Activated CD8-positive, alpha-beta T cell treated with anti-CD3 and anti-CD28 coated beads, Interleukin-2, amount 10 ng/mL, durations not matched to agents 7 days and 5 days (primary cell): ENCODE measurements around the gene VAT1L. TPM values are rescaled to one million over a fixed set of nuclear protein-coding genes. Genes with fewer than 3 reads are reported as not detected.
"Not testable (repeated sequence)": the region's sequence is repeated elsewhere in the genome, so short reads cannot be mapped to it uniquely, and the experiment has no call there.

Experiments
- ATAC-seq: fragments of 150-1000 bp; cut with Tn5 transposase; one replicate; pipeline ENCODE4 v1.10.0; 2021; ENCODE audit warnings: moderate library complexity
- CTCF ChIA-PET: fragments of 350-600 bp; sonication (Branson Sonifier 250); formaldehyde crosslinking; loops from one replicate; lab custom pipeline; 2021; ENCODE audit warnings: antibody characterized with exemption; lab: Charles Lee
- POLR2A ChIA-PET: fragments of 350-600 bp; sonication (Branson Sonifier 250); formaldehyde crosslinking; loops from one replicate; lab custom pipeline; 2021; ENCODE audit warnings: antibody characterized with exemption; lab: Charles Lee
- DNase-seq: peaks from one replicate; pipeline ENCODE4 v3.0.0-alpha.2; 2020
- H3K27ac Mint-ChIP-seq: one replicate; pipeline ENCODE4 v1.8.0; 2021; ENCODE audit warnings: mild to moderate bottlenecking, mixed read lengths
- H3K27me3 Mint-ChIP-seq: one replicate; pipeline ENCODE4 v1.8.0; 2021; ENCODE audit warnings: low read depth, mixed read lengths
- H3K36me3 Mint-ChIP-seq: one replicate; pipeline ENCODE4 v1.8.0; 2021; ENCODE audit warnings: low read depth, mixed read lengths
- H3K4me1 Mint-ChIP-seq: one replicate; pipeline ENCODE4 v1.8.0; 2021; ENCODE audit warnings: low read depth, mixed read lengths
- H3K4me3 Mint-ChIP-seq: one replicate; pipeline ENCODE4 v1.8.0; 2021; ENCODE audit warnings: mild to moderate bottlenecking, mixed read lengths
- H3K9me3 Mint-ChIP-seq: one replicate; pipeline ENCODE4 v1.8.0; 2022; ENCODE audit warnings: mixed read lengths; ENCODE audit not compliant: insufficient read depth
- total RNA-seq, 2 experiments: library from RNA; stranded (reverse); gene quantifications; one replicate each; pipeline ENCODE4 v1.2.3, GENCODE V29; 2021

The VAT1L gene
- total RNA-seq, 2 experiments from 2014 or later, result not detected

DNA sequence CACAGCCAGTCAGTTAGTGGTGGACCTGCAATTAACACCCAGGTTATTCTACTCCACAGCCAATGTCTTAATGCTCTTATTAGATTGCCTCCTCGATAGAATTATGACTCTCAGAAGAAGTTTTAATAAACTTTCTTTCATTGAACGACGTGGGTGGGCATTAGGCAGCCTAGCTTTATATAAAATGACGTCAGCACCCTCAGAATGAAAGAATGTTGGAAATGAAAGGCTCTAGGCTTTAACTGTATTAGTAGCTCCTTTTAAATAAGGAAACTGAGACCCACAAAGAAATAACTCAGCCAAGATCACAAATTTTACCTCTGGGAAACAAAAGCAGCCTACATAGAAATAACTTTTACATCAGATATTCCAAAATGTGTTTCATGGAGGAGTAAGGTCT lies 142.7 kb downstream of the VAT1L start:
- no peaks in the 10 kb centered on the region for H3K4me1 Mint-ChIP-seq
- H3K4me3 Mint-ChIP-seq, result no peak overlapping the region
- no peak overlapping the region for H3K27ac Mint-ChIP-seq
- DNase-seq (no peak), ATAC-seq (no peak)
- no peaks in the 10 kb centered on the region for H3K36me3 Mint-ChIP-seq
- POLR2A ChIA-PET, result no interaction called here
- CTCF ChIA-PET, result interaction anchor here (0.6 kb wide), 1 partner anchor 186 kb away, joined by 3 read pairs; no protein-coding TSS in a partner anchor
- peaks cover 2% of the 10 kb centered on the region for H3K27me3 Mint-ChIP-seq
- no peaks in the 10 kb centered on the region for H3K9me3 Mint-ChIP-seq

DNA sequence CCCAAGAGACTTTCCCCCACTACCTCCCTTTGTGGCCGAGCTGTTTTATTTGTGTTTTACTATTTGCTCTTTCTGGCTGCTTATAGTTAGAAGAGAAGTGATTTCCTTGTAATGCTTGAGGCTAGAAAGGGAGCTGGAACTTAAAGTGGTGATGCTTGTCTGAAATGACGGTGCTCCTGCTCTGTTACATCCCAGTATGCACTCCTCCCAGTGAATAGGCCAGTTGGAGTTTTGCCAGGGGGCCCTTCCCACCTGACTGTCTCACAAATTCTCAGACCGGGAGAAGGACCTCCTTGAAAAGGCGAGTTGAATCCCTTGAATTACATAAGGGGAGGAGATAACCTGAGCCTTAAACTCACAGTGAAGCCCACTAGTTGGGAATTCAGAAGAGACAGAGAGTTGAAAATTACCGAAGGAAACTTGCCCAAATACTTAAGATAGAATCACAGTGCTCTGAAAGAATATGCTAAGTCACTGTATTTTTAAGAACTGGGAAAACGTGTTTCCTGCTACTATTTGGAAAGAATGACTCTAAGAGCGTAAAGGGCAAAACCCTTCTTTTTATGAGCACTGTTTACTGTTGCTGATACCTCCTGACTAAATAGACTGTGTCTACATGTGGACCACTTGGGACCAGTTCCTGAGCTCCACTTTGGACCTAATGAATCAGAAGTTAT lies 149.2 kb downstream of the VAT1L start:
- ChIA-PET POLR2A (no interaction called here), CTCF (no interaction called here)

DNA sequence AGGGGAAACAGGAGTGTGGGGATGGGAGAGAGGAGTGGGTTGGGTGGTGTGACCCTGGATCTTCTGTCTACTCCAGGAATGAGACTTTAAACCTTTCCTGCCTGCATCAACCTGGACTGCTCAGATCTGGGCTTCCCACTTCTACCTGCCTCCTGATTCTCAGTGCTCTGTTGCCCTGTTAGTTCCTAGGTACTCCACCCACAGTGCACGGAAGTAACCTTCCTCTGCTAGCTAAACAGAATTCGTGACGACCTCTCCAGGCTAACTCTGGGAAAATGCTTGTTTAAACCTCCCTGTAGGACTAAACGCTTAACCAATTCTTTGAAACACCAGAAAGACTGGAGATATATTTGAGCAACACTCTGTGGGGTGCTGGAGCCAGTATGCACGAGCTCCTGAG lies 150.5 kb downstream of the VAT1L start:
- no peak overlapping the region for H3K27ac Mint-ChIP-seq
- H3K4me1 Mint-ChIP-seq, result no peaks in the 10 kb centered on the region
- ATAC-seq (no peak), DNase-seq (no peak)
- no peaks in the 10 kb centered on the region for H3K27me3 Mint-ChIP-seq
- no peaks in the 10 kb centered on the region for H3K36me3 Mint-ChIP-seq
- no peaks in the 10 kb centered on the region for H3K9me3 Mint-ChIP-seq
- POLR2A ChIA-PET, result no interaction called here
- CTCF ChIA-PET, result no interaction called here
- no peak overlapping the region for H3K4me3 Mint-ChIP-seq

More for the DNA sequence above, 149.2 kb downstream of the VAT1L start:
- Mint-ChIP-seq H3K4me1 (no peaks in the 10 kb centered on the region), H3K36me3 (no peaks in the 10 kb centered on the region), H3K27me3 (peaks cover 2% of the 10 kb centered on the region), H3K27ac (no peak overlapping the region), H3K4me3 (no peak overlapping the region), H3K9me3 (no peaks in the 10 kb centered on the region)
- DNase-seq (no peak), ATAC-seq (no peak)

DNA sequence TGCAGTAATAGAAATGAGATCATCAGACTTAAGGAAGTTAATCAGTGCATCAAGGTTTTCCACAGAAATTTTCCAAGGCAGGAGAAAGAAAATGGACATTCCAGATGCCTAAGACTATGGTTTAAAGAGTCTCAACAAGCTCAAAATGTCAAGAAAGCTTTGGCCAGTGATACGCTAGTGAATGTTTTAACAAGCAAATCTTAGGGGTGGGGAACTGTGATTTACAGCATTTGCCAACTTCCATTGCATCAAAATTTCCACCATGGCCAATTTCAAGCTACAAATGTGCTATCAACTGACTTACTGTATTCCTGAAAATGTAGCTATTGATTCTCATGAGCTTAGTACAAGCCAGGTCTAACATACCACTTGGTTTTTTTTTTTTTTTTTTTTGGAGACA lies 151.6 kb downstream of the VAT1L start:
- H3K4me1 Mint-ChIP-seq, result no peaks in the 10 kb centered on the region
- no peak overlapping the region for H3K4me3 Mint-ChIP-seq
- H3K27me3 Mint-ChIP-seq, result no peaks in the 10 kb centered on the region
- CTCF ChIA-PET, result no interaction called here
- DNase-seq, result no peak
- no peak for ATAC-seq
- no peaks in the 10 kb centered on the region for H3K9me3 Mint-ChIP-seq
- POLR2A ChIA-PET, result no interaction called here
- H3K36me3 Mint-ChIP-seq, result no peaks in the 10 kb centered on the region
- H3K27ac Mint-ChIP-seq, result no peak overlapping the region

DNA sequence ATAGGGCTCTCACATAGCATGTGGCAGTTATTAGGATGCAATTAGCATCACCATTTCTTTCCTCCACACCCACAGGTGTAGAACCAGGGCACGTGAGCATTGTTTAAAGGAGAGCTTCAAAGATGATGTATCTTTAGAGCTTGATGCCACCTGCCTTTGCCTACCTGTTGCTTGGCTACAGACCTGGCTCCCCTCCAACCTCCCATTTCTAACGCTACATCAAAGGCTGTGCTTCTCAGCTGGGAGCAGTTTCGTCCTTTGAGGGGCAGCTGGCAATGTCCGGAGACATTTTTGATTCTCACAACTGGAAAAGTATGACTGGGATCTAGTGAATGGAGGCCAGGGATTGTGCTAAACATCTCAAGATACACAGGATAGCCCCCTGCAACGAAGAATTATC lies 155.4 kb downstream of the VAT1L start:
- Mint-ChIP-seq H3K4me3 (no peak overlapping the region), H3K4me1 (no peaks in the 10 kb centered on the region), H3K27ac (no peak overlapping the region), H3K9me3 (no peaks in the 10 kb centered on the region), H3K36me3 (no peaks in the 10 kb centered on the region), H3K27me3 (no peaks in the 10 kb centered on the region)
- ATAC-seq (no peak), DNase-seq (no peak)
- ChIA-PET POLR2A (no interaction called here), CTCF (no interaction called here)

DNA sequence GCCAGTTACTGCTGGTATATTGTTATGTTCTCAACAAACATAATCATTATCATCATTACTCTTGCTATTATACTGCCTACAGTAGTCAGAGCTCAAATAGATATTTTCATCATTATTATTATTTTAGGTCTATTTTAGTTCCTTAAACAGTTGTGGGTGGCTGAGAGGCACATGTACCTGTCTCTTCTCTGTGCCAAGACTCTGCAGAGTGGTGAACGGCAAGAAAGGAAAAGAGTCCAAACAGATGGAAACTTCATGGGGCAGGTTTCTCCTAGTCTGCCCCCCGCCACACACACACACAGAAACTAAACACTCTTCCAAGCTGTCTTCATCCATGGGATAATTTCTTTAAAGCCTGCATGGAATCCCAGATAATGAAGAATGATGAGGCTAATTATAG lies 156.3 kb downstream of the VAT1L start:
- ChIA-PET CTCF (no interaction called here), POLR2A (no interaction called here)
- Mint-ChIP-seq H3K4me1 (no peaks in the 10 kb centered on the region), H3K27me3 (peaks cover 2% of the 10 kb centered on the region), H3K9me3 (no peaks in the 10 kb centered on the region), H3K36me3 (no peaks in the 10 kb centered on the region), H3K27ac (no peak overlapping the region), H3K4me3 (no peak overlapping the region)
- DNase-seq (no peak), ATAC-seq (no peak)

DNA sequence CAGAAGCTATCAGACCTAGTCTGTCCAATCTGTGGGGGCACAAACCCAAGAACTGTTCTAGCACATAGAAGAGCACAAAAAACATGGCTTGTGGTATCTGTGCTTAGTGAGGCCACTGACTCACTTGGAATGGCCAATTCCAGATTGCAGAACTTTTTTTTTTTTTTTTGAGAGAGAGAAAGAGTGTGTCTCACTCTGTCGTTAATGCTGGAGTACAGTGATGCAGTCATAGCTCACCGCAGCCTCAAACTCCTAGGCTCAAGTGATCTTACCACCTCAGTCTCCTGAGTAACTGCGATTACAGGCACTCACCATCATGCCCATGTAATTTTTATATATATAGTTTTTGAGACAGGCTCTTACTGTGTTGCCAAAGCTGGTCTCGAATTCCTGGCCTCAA lies 156.8 kb downstream of the VAT1L start:
- H3K9me3 Mint-ChIP-seq, result no peaks in the 10 kb centered on the region
- no peak for ATAC-seq
- CTCF ChIA-PET, result no interaction called here

DNA sequence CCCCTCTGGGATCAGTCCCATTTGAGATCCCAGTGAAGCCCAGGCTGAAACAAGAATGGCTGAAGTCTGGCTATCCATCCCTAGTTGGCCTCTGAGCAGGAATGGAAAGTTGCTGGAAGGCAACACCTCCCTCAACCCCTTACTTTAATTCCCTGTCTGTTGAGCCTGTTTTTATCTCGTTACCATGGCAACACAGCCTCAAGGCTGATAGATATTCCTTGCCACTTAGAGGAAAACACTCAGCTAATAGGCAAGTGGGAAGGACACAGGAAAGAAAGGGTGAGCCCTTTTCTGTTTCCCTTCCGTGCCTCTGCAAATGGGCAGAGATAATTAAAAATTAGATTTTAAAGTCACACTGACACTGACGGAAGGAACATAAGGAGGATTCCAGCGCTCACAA lies 158.5 kb downstream of the VAT1L start:
- DNase-seq, result no peak
- no peak for ATAC-seq
- H3K27ac Mint-ChIP-seq, result no peak overlapping the region
- H3K36me3 Mint-ChIP-seq, result no peaks in the 10 kb centered on the region
- ChIA-PET POLR2A (no interaction called here), CTCF (no interaction called here)
- H3K9me3 Mint-ChIP-seq, result no peaks in the 10 kb centered on the region
- peaks cover 2% of the 10 kb centered on the region for H3K27me3 Mint-ChIP-seq
- H3K4me1 Mint-ChIP-seq, result no peaks in the 10 kb centered on the region
- H3K4me3 Mint-ChIP-seq, result no peak overlapping the region

More for the DNA sequence above, 156.8 kb downstream of the VAT1L start:
- POLR2A ChIA-PET, result no interaction called here
- Mint-ChIP-seq H3K4me1 (no peaks in the 10 kb centered on the region), H3K4me3 (no peak overlapping the region), H3K27ac (no peak overlapping the region), H3K36me3 (no peaks in the 10 kb centered on the region), H3K27me3 (peaks cover 2% of the 10 kb centered on the region)
- DNase-seq, result no peak

DNA sequence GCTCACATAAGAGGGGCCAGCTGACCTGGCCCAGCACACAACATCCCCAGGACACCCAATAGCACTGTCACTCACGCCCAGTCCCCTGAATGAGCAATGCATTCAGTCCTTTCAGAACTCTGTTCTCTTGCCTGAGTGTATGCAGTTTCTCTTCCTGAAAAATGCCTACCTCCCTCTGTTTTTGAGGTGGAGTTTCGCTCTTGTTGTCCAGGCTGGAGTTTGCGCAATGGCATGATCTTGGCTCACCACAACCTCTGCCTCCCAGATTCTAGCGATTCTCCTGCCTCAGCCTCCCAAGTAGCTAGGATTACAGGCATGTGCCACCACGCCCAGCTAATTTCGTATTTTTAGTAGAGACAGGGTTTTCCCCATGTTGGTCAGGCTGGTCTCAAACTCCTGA lies 159.2 kb downstream of the VAT1L start:
- H3K27me3 Mint-ChIP-seq, H3K4me3 Mint-ChIP-seq, H3K27ac Mint-ChIP-seq, H3K9me3 Mint-ChIP-seq, POLR2A ChIA-PET, CTCF ChIA-PET, ATAC-seq, DNase-seq, H3K4me1 Mint-ChIP-seq, H3K36me3 Mint-ChIP-seq: not testable (repeated sequence)

DNA sequence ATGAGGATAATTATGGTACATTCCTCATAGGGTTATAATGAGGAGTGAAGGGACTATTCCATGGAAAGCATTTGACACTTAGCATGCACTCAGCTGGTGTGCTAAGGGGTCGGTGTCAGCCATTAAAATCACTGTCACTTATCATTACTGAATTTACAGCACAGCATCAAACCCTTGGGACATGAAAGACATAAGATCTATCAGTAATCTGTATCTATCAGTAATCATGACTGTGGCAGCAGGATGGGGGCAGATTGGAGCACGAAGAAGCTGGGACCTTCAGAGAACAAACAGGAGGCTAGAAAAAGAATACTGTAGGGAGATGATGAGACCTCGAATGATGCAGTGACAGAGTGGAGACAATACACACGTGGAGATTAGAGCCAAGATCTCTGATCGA lies 160.5 kb downstream of the VAT1L start:
- POLR2A ChIA-PET, result no interaction called here
- no peak overlapping the region for H3K4me3 Mint-ChIP-seq
- H3K4me1 Mint-ChIP-seq, result no peaks in the 10 kb centered on the region
- CTCF ChIA-PET, result no interaction called here
- H3K27me3 Mint-ChIP-seq, result peaks cover 2% of the 10 kb centered on the region
- ATAC-seq (no peak), DNase-seq (no peak)
- no peaks in the 10 kb centered on the region for H3K9me3 Mint-ChIP-seq
- H3K36me3 Mint-ChIP-seq, result no peaks in the 10 kb centered on the region
- H3K27ac Mint-ChIP-seq, result no peak overlapping the region

DNA sequence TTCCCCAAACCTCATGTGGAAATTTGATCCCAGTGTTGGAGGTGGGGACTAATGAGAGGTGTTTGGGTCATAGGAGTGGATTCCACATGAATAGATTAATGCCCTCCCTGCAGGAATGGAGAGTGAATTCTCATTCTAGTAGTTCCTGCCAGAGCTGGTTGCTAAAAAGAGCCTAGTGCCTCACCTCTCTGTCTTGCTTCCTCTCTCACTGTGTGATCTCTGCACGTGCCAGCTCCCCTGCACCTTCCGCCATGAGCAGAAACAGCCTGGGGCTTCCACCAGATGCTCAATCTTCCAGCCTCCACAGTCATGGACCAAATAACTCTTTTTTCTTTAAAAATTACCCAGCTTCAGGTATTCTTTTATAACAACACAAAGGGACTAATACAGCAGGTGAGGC lies 161.1 kb downstream of the VAT1L start:
- Mint-ChIP-seq H3K4me1 (no peaks in the 10 kb centered on the region), H3K27me3 (peaks cover 2% of the 10 kb centered on the region), H3K36me3 (no peaks in the 10 kb centered on the region), H3K4me3 (no peak overlapping the region), H3K27ac (no peak overlapping the region), H3K9me3 (no peaks in the 10 kb centered on the region)
- POLR2A ChIA-PET, result no interaction called here
- no peak for DNase-seq
- CTCF ChIA-PET, result no interaction called here
- ATAC-seq, result no peak

DNA sequence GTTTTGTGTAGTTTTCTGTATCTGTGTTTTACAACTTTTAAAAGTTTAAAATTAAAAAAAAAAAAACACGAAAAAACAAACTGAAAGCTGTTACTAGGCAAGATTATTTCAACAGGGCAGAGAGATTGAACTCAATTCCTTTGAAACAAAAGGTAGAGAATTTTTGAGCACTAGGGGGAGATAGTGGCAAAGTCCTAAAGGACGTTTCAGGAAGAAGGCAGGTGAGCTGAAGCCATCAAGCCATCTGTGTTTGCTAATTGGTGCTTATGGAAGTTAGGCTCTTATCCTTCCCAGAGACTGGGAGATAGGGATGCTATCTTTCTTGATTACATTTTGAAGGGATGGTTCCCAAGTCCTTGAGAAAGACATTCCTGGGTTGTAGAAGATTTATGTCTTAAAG lies 163.4 kb downstream of the VAT1L start:
- ChIA-PET CTCF (interaction anchor here (2.3 kb wide), 1 partner anchor 51 kb away, joined by 8 read pairs; no protein-coding TSS in a partner anchor), POLR2A (no interaction called here)
- no peaks in the 10 kb centered on the region for H3K9me3 Mint-ChIP-seq
- no peak overlapping the region for H3K27ac Mint-ChIP-seq
- no peak for ATAC-seq
- H3K4me1 Mint-ChIP-seq, result no peaks in the 10 kb centered on the region
- H3K36me3 Mint-ChIP-seq, result no peaks in the 10 kb centered on the region
- DNase-seq, result no peak
- H3K4me3 Mint-ChIP-seq, result no peak overlapping the region
- peaks cover 2% of the 10 kb centered on the region for H3K27me3 Mint-ChIP-seq

DNA sequence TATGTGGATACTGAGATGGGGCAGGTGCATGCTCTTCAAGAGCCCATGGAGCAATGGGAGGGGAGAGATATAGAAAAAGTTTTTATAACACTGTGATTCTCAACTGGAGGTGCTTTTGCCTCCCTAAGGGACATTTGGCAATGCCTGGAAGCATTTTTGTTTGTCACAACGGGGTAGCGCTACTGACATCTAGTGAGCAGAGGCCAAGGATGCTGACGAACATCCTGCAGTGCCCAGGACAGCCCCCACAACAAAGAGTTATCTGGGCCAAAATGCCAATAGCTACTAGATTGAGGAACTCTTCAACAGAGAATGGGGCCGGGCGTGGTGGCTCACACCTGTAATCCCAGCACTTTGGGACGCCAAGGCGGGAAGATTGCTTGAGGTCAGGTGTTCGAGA lies 166.8 kb downstream of the VAT1L start:
- Mint-ChIP-seq H3K4me1 (no peaks in the 10 kb centered on the region), H3K9me3 (no peaks in the 10 kb centered on the region), H3K36me3 (no peaks in the 10 kb centered on the region), H3K4me3 (no peak overlapping the region), H3K27ac (no peak overlapping the region), H3K27me3 (peaks cover 2% of the 10 kb centered on the region)
- CTCF ChIA-PET, result no interaction called here
- no peak for ATAC-seq
- no peak for DNase-seq
- POLR2A ChIA-PET, result no interaction called here
